PC-3 (cell line): Measurements from ENCODE around the gene CRTC3.

ENCODE experiments used
- CTCF ChIP-seq: fragments of 300-600 bp; sonication (generic); conservative IDR thresholded peaks from 2 replicates; pipeline ENCODE4 v1.5.1; 2017; ENCODE audit warnings: antibody characterized with exemption, low read depth, mild to moderate bottlenecking, low read length
- EZH2 ChIP-seq: fragments of 300-600 bp; sonication (generic); IDR thresholded peaks from one replicate; pipeline ENCODE4 v1.6.1; 2017; ENCODE audit warnings: antibody characterized with exemption, mild to moderate bottlenecking, low read length; ENCODE audit not compliant: unreplicated experiment

- no peak for TF ChIP-seq CTCF
- TF ChIP-seq EZH2, result no peak
Measured at GRCh38 chr15:90640862-90641261, 111.1 kb downstream of the CRTC3 start.
